ENCODE data around the gene PDCL2.
A peak's percentile ranks its signal among the peaks of the same experiment; 100 is the strongest.

PDCL2 gene

GRCh38 chr4:55549888-55550287 lies 42.2 kb downstream of the PDCL2 start:
- no peaks in the 10 kb centered on the region for H3K36me3 ChIP-seq (ENCODE audit: low read length)
- no peak overlapping the region for H3K4me3 ChIP-seq (ENCODE audit: insufficient read depth, low read length, poor library complexity, severe bottlenecking)
- no peaks in the 10 kb centered on the region for H3K9me2 ChIP-seq (replicated peaks; ENCODE audit: insufficient read depth, low read length)
- H3K27me3 ChIP-seq (ENCODE audit: low read length) = no peaks in the 10 kb centered on the region
- H3K9me3 ChIP-seq (ENCODE audit: insufficient read depth, low read length) = no peaks in the 10 kb centered on the region
- no peak for TF ChIP-seq EZH2phosphoT487 (conservative IDR thresholded peaks at IDR 0.05; ENCODE audit: low read length)
- TF ChIP-seq, protein P1, sequence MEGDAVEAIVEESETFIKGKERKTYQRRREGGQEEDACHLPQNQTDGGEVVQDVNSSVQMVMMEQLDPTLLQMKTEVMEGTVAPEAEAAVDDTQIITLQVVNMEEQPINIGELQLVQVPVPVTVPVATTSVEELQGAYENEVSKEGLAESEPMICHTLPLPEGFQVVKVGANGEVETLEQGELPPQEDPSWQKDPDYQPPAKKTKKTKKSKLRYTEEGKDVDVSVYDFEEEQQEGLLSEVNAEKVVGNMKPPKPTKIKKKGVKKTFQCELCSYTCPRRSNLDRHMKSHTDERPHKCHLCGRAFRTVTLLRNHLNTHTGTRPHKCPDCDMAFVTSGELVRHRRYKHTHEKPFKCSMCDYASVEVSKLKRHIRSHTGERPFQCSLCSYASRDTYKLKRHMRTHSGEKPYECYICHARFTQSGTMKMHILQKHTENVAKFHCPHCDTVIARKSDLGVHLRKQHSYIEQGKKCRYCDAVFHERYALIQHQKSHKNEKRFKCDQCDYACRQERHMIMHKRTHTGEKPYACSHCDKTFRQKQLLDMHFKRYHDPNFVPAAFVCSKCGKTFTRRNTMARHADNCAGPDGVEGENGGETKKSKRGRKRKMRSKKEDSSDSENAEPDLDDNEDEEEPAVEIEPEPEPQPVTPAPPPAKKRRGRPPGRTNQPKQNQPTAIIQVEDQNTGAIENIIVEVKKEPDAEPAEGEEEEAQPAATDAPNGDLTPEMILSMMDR (IDR thresholded peaks at IDR 0.05; ENCODE audit: insufficient read depth, low read length, poor library complexity, severe bottlenecking) = no peak
- no peak overlapping the region for H3K27ac ChIP-seq (ENCODE audit: low read depth, low read length)
- no peak overlapping the region for H3K9ac ChIP-seq (ENCODE audit: low read length)
- no peaks in the 10 kb centered on the region for H3K79me2 ChIP-seq (ENCODE audit: insufficient read depth, low read length)
- no peaks in the 10 kb centered on the region for H4K20me1 ChIP-seq (ENCODE audit: low read depth, low read length)
- H2AFZ ChIP-seq (ENCODE audit: low read depth, low read length, severe bottlenecking) = no peak overlapping the region
- peaks cover 7% of the 10 kb centered on the region; the same call in 1 of the 2 replicates for H3F3A ChIP-seq (ENCODE audit: insufficient read depth)
- no peak overlapping the region for H3K4me2 ChIP-seq (ENCODE audit: low read depth, low read length, poor library complexity, severe bottlenecking)

GRCh38 chr4:55547918-55548317 lies 44.1 kb downstream of the PDCL2 start:
- H3K79me2 ChIP-seq (ENCODE audit: insufficient read depth, low read length) = no peaks in the 10 kb centered on the region
- no peak overlapping the region for H3K4me3 ChIP-seq (ENCODE audit: insufficient read depth, low read length, poor library complexity, severe bottlenecking)
- no peaks in the 10 kb centered on the region for H3K9me2 ChIP-seq (replicated peaks; ENCODE audit: insufficient read depth, low read length)
- H3K36me3 ChIP-seq (ENCODE audit: low read length) = no peaks in the 10 kb centered on the region
- TF ChIP-seq, protein P1 (IDR thresholded peaks at IDR 0.05; ENCODE audit: insufficient read depth, low read length, poor library complexity, severe bottlenecking) = no peak
- TF ChIP-seq EZH2phosphoT487 (conservative IDR thresholded peaks at IDR 0.05; ENCODE audit: low read length) = no peak
- no peak overlapping the region for H3K9ac ChIP-seq (ENCODE audit: low read length)
- H4K20me1 ChIP-seq (ENCODE audit: low read depth, low read length) = 0 out of 2 replicates have a peak, but pooled peaks cover 3% of the 10 kb centered on the region
- no peak overlapping the region for H2AFZ ChIP-seq (ENCODE audit: low read depth, low read length, severe bottlenecking)
- H3K9me3 ChIP-seq (ENCODE audit: insufficient read depth, low read length) = no peaks in the 10 kb centered on the region
- H3K27ac ChIP-seq (ENCODE audit: low read depth, low read length) = no peak overlapping the region
- H3K4me2 ChIP-seq (ENCODE audit: low read depth, low read length, poor library complexity, severe bottlenecking) = peak overlapping the region; percentile 72
- H3F3A ChIP-seq (ENCODE audit: insufficient read depth) = peaks cover 7% of the 10 kb centered on the region; the same call in 1 of the 2 replicates
- no peaks in the 10 kb centered on the region for H3K27me3 ChIP-seq (ENCODE audit: low read length)

DNA sequence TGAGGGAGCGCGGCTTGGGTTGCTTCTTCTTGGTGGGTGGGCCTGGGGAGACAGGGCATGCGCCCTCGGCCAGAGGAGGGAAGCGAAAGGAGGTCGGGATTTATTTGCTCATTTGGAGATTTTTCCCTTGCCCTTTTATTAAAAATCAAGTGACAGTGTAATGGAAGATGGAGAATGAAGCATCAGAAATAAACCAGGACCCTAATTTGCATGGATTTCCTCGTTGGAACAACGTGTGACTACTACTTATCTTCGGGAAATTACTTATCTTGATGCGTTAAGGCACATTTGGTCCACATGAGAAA lies 44.6 kb downstream of the PDCL2 start:
- TF ChIP-seq, protein P1 (IDR thresholded peaks at IDR 0.05; ENCODE audit: insufficient read depth, low read length, poor library complexity, severe bottlenecking) = no peak
- TF ChIP-seq EZH2phosphoT487 (conservative IDR thresholded peaks at IDR 0.05; ENCODE audit: low read length) = no peak
- H3K9me2 ChIP-seq (replicated peaks; ENCODE audit: insufficient read depth, low read length) = no peaks in the 10 kb centered on the region
- H3K9me3 ChIP-seq (ENCODE audit: insufficient read depth, low read length) = no peaks in the 10 kb centered on the region
- no peaks in the 10 kb centered on the region for H3K36me3 ChIP-seq (ENCODE audit: low read length)
- H3K27ac ChIP-seq (ENCODE audit: low read depth, low read length) = no peak overlapping the region
- peak overlapping the region; percentile 84 for H2AFZ ChIP-seq (ENCODE audit: low read depth, low read length, severe bottlenecking)
- H3K4me2 ChIP-seq (ENCODE audit: low read depth, low read length, poor library complexity, severe bottlenecking) = peak overlapping the region; percentile 72
- peak overlapping the region; percentile 73 for H3K4me3 ChIP-seq (ENCODE audit: insufficient read depth, low read length, poor library complexity, severe bottlenecking)
- 0 out of 2 replicates have a peak, but pooled peaks cover 3% of the 10 kb centered on the region for H4K20me1 ChIP-seq (ENCODE audit: low read depth, low read length)
- H3K79me2 ChIP-seq (ENCODE audit: insufficient read depth, low read length) = no peaks in the 10 kb centered on the region
- peaks cover 7% of the 10 kb centered on the region; the same call in 1 of the 2 replicates for H3F3A ChIP-seq (ENCODE audit: insufficient read depth)
- peak overlapping the region; percentile 60 for H3K9ac ChIP-seq (ENCODE audit: low read length)
- no peaks in the 10 kb centered on the region for H3K27me3 ChIP-seq (ENCODE audit: low read length)

All from SU-DHL-6 (cell line).